Measurements from ENCODE around the gene USP34.

The USP34 gene

GRCh38 chr2:61179701-61180639, 290.9 kb downstream of the USP34 start:
- H3K4me3 ChIP-seq (ENCODE audit: low read depth, low read length): no peak overlapping the region
- H3K27ac ChIP-seq: no peak overlapping the region
- H3K36me3 ChIP-seq: peaks cover 60% of the 10 kb centered on the region

GRCh38 chr2:61178603-61179545, 292.0 kb downstream of the USP34 start:
- no peak for TF ChIP-seq CTCF (IDR thresholded peaks at IDR 0.05; ENCODE audit: low read depth, low read length)
- no peak overlapping the region for H3K4me3 ChIP-seq (ENCODE audit: low read depth, low read length)
- no peak for DNase-seq
- H3K27me3 ChIP-seq (ENCODE audit: insufficient read depth, low read depth, severe bottlenecking): no peaks in the 10 kb centered on the region
- no peak overlapping the region for H3K27ac ChIP-seq
- H3K9me3 ChIP-seq (ENCODE audit: severe bottlenecking): peaks cover 3% of the 10 kb centered on the region
- H3K36me3 ChIP-seq: peaks cover 49% of the 10 kb centered on the region

More at GRCh38 chr2:61179701-61180639, 290.9 kb downstream of the USP34 start:
- no peak for DNase-seq
- Histone ChIP-seq H3K9me3 (ENCODE audit: severe bottlenecking) (peaks cover 3% of the 10 kb centered on the region), H3K27me3 (ENCODE audit: insufficient read depth, low read depth, severe bottlenecking) (no peaks in the 10 kb centered on the region)
- TF ChIP-seq CTCF (IDR thresholded peaks at IDR 0.05; ENCODE audit: low read depth, low read length): no peak

GRCh38 chr2:61177727-61178549, 292.9 kb downstream of the USP34 start:
- Histone ChIP-seq H3K27me3 (ENCODE audit: insufficient read depth, low read depth, severe bottlenecking) (no peaks in the 10 kb centered on the region), H3K4me3 (ENCODE audit: low read depth, low read length) (peak overlapping the region; percentile 62), H3K9me3 (ENCODE audit: severe bottlenecking) (peaks cover 3% of the 10 kb centered on the region), H3K36me3 (peaks cover 40% of the 10 kb centered on the region), H3K27ac (peak overlapping the region; percentile 97)
- no peak for DNase-seq
- no peak for TF ChIP-seq CTCF (IDR thresholded peaks at IDR 0.05; ENCODE audit: low read depth, low read length)

- no peaks in the 10 kb centered on the region for H3K27me3 ChIP-seq (ENCODE audit: insufficient read depth, low read depth, severe bottlenecking)
- 0 out of 2 replicates have a peak, but pooled peaks have one; percentile 20 for TF ChIP-seq CTCF (IDR thresholded peaks at IDR 0.05; ENCODE audit: low read depth, low read length)
- H3K9me3 ChIP-seq (ENCODE audit: severe bottlenecking): peaks cover 3% of the 10 kb centered on the region
- H3K4me3 ChIP-seq (ENCODE audit: low read depth, low read length): peak overlapping the region; percentile 62
- peak; percentile 97 for DNase-seq
- H3K27ac ChIP-seq: peak overlapping the region; percentile 97
- peaks cover 32% of the 10 kb centered on the region for H3K36me3 ChIP-seq
Observed at GRCh38 chr2:61176755-61177726, 293.8 kb downstream of the USP34 start.
